Loucy (cell line): Measurements from ENCODE around the gene PGBD1.

Experiments used
- H2AFZ ChIP-seq: fragments of 200-600 bp; sonication (generic); 2 replicates; pipeline ENCODE4 v1.6.0; 2016; ENCODE audit warnings: antibody characterized with exemption, mild to moderate bottlenecking, low read length, moderate library complexity
- H3F3A ChIP-seq: fragments of 200-600 bp; 2 replicates; pipeline ENCODE4 v1.6.0; 2016; ENCODE audit warnings: antibody characterized with exemption, low read depth, mild to moderate bottlenecking
- H3K27me3 ChIP-seq: fragments of 200-600 bp; sonication (generic); 2 replicates; pipeline ENCODE4 v1.6.1; 2014; ENCODE audit warnings: low read length, mild to moderate bottlenecking; ENCODE audit not compliant: insufficient read depth, poor library complexity, severe bottlenecking
- H3K36me3 ChIP-seq: fragments of 200-600 bp; sonication (generic); 2 replicates; pipeline ENCODE4 v1.6.1; 2016; ENCODE audit warnings: low read length; ENCODE audit not compliant: insufficient read depth
- H3K4me1 ChIP-seq: fragments of 200-600 bp; sonication (generic); 2 replicates; pipeline ENCODE4 v1.5.1; 2014; ENCODE audit warnings: low read length, mild to moderate bottlenecking; ENCODE audit not compliant: insufficient read depth, poor library complexity, severe bottlenecking
- H3K4me2 ChIP-seq: fragments of 200-600 bp; sonication (generic); 2 replicates; pipeline ENCODE4 v1.6.0; 2014; ENCODE audit warnings: antibody characterized with exemption, low read length, low read depth, mild to moderate bottlenecking; ENCODE audit not compliant: poor library complexity, severe bottlenecking
- H3K4me3 ChIP-seq: fragments of 200-600 bp; sonication (generic); 2 replicates; pipeline ENCODE4 v1.5.1; 2014; ENCODE audit warnings: low read length, mild to moderate bottlenecking, mixed read lengths; ENCODE audit not compliant: poor library complexity, severe bottlenecking
- H3K79me2 ChIP-seq: fragments of 200-600 bp; sonication (generic); 2 replicates; pipeline ENCODE4 v1.6.1; 2014; ENCODE audit warnings: low read length; ENCODE audit not compliant: insufficient read depth
- H3K9ac ChIP-seq: fragments of 200-600 bp; sonication (generic); 2 replicates; pipeline ENCODE4 v1.6.0; 2014; ENCODE audit warnings: mild to moderate bottlenecking, low read depth, low read length, moderate library complexity; ENCODE audit not compliant: poor library complexity, severe bottlenecking
- H3K9me2 ChIP-seq: fragments of 200-600 bp; sonication (generic); replicated peaks from 2 replicates; pipeline ENCODE4 v1.6.1; 2016; ENCODE audit warnings: low read depth, low read length, mixed read lengths
- H3K9me3 ChIP-seq: fragments of 200-600 bp; sonication (generic); 2 replicates; pipeline ENCODE4 v1.6.1; 2014; ENCODE audit warnings: mild to moderate bottlenecking, antibody characterized with exemption, low read length, low read depth; ENCODE audit not compliant: insufficient read depth
- H4K20me1 ChIP-seq: fragments of 200-600 bp; sonication (generic); 2 replicates; pipeline ENCODE4 v1.6.0; 2014; ENCODE audit warnings: antibody characterized with exemption, low read length, mild to moderate bottlenecking; ENCODE audit not compliant: insufficient read depth, poor library complexity, severe bottlenecking
- CTCF ChIP-seq: fragments of 200-600 bp; sonication (generic); conservative IDR thresholded peaks from 2 replicates; pipeline ENCODE4 v1.5.1; 2014; ENCODE audit warnings: mild to moderate bottlenecking, antibody characterized with exemption, low read length
- EZH2phosphoT487 ChIP-seq: fragments of 200-600 bp; IDR thresholded peaks from 2 replicates; pipeline ENCODE4 v1.6.1; 2018; ENCODE audit warnings: antibody characterized with exemption, mild to moderate bottlenecking, moderate library complexity, borderline replicate concordance

Gene PGBD1

GRCh38 chr6:28349892-28350737 lies 68.7 kb downstream of the PGBD1 start, which contains the start of gene ZKSCAN3:
ZKSCAN3 (plus strand) TSS chr6:28349947; CDS start chr6:28359587, 9,640 bp downstream.
- H3K9me2 ChIP-seq: no peaks in the 10 kb centered on the region
- H4K20me1 ChIP-seq: peaks cover 9% of the 10 kb centered on the region
- H3K79me2 ChIP-seq: peaks cover 44% of the 10 kb centered on the region
- H3K4me2 ChIP-seq: peak within 1 kb of the TSS; percentile 73
- peak within 1 kb of the TSS; percentile 82 for H3K9ac ChIP-seq
- peaks cover 20% of the 10 kb centered on the region for H3K4me1 ChIP-seq
- no peaks in the 10 kb centered on the region for H3K36me3 ChIP-seq
- peak within 1 kb of the TSS; percentile 85 for H3K4me3 ChIP-seq
- TF ChIP-seq CTCF: no peak
- H3F3A ChIP-seq: no peaks in the 10 kb centered on the region
- H2AFZ ChIP-seq: peak within 1 kb of the TSS; percentile 99
- no peaks in the 10 kb centered on the region for H3K9me3 ChIP-seq
- no peaks in the 10 kb centered on the region for H3K27me3 ChIP-seq

GRCh38 chr6:28351087-28351486 lies 69.7 kb downstream of the PGBD1 start:
- H3K9me3 ChIP-seq: no peaks in the 10 kb centered on the region
- H3K4me3 ChIP-seq: peak overlapping the region; percentile 85
- H3K4me1 ChIP-seq: peaks cover 25% of the 10 kb centered on the region
- peaks cover 9% of the 10 kb centered on the region for H4K20me1 ChIP-seq
- no peaks in the 10 kb centered on the region for H3F3A ChIP-seq
- no peaks in the 10 kb centered on the region for H3K36me3 ChIP-seq
- peak overlapping the region; percentile 82 for H3K9ac ChIP-seq
- H3K79me2 ChIP-seq: peaks cover 44% of the 10 kb centered on the region
- peak overlapping the region; percentile 73 for H3K4me2 ChIP-seq
- no peaks in the 10 kb centered on the region for H3K27me3 ChIP-seq
- TF ChIP-seq CTCF: no peak
- TF ChIP-seq EZH2phosphoT487: no peak
- H3K9me2 ChIP-seq: no peaks in the 10 kb centered on the region
- no peak overlapping the region for H2AFZ ChIP-seq

- peaks cover 25% of the 10 kb centered on the region for H3K4me1 ChIP-seq
- peak overlapping the region; percentile 85 for H3K4me3 ChIP-seq
Measured at GRCh38 chr6:28351493-28351925, 70.1 kb downstream of the PGBD1 start.

More at GRCh38 chr6:28351493-28351925, 70.1 kb downstream of the PGBD1 start:
- Histone ChIP-seq H3K9me2 (no peaks in the 10 kb centered on the region), H3K36me3 (no peaks in the 10 kb centered on the region), H3F3A (no peaks in the 10 kb centered on the region), H3K79me2 (peaks cover 44% of the 10 kb centered on the region), H3K4me2 (peak overlapping the region; percentile 73), H3K9ac (peak overlapping the region; percentile 82), H3K27me3 (no peaks in the 10 kb centered on the region), H4K20me1 (peaks cover 9% of the 10 kb centered on the region), H2AFZ (no peak overlapping the region), H3K9me3 (no peaks in the 10 kb centered on the region)
- no peak for TF ChIP-seq CTCF
- no peak for TF ChIP-seq EZH2phosphoT487
